Natural killer cell (primary cell): Measurements from ENCODE around the gene SSR3. TPM values are rescaled to one million over a fixed set of nuclear protein-coding genes. Genes with fewer than 3 reads are reported as not detected.
A peak's percentile ranks its signal among the peaks of the same experiment; 100 is the strongest.
"Not testable (repeated sequence)": the region's sequence is repeated elsewhere in the genome, so short reads cannot be mapped to it uniquely, and the experiment has no call there.

ENCODE experiments used
- ATAC-seq, 3 donors: fragments of 150-1000 bp in 2 of 3; fragments of 200-7000 bp in 1 of 3; cut with Tn5 transposase; 1 replicate in 1 of 3; 2 replicates in 2 of 3; pipeline ENCODE4 v1.10.0; 2021; ENCODE audit warnings: mild to moderate bottlenecking in 2 of 3, moderate library complexity in 2 of 3
- DNase-seq, 2 donors: peaks; one replicate each; pipeline versions ENCODE4 v3.0.0 to v3.0.0-alpha.2; 2013 to 2021; ENCODE audit warnings: mixed read lengths in 1 of 2
- H3K27ac ChIP-seq: one replicate; pipeline ENCODE4 v1.5.1; 2013; ENCODE audit warnings: mild to moderate bottlenecking, low read length
- H3K27me3 ChIP-seq: one replicate; pipeline ENCODE4 v1.6.1; 2013; ENCODE audit warnings: low read length; ENCODE audit not compliant: control insufficient read depth, insufficient read depth
- H3K36me3 ChIP-seq: one replicate; pipeline ENCODE4 v1.6.1; 2013; ENCODE audit warnings: low read length; ENCODE audit not compliant: control insufficient read depth, insufficient read depth
- H3K4me1 ChIP-seq: one replicate; pipeline ENCODE4 v1.6.1; 2013; ENCODE audit warnings: low read length; ENCODE audit not compliant: control insufficient read depth, insufficient read depth
- H3K4me3 ChIP-seq: one replicate; pipeline ENCODE4 v1.5.1; 2013; ENCODE audit warnings: low read length
- H3K9me3 ChIP-seq: one replicate; pipeline ENCODE4 v1.6.1; 2013; ENCODE audit warnings: low read length; ENCODE audit not compliant: control insufficient read depth, insufficient read depth
- H3K27ac Mint-ChIP-seq, 2 donors: one replicate each; pipeline ENCODE4 v1.8.0; 2022; ENCODE audit warnings: mild to moderate bottlenecking in 2 of 2, mixed read lengths in 2 of 2, moderate library complexity in 1 of 2
- H3K27me3 Mint-ChIP-seq, 2 donors: one replicate each; pipeline ENCODE4 v1.8.0; 2022; ENCODE audit warnings: low read depth in 2 of 2, mixed read lengths in 2 of 2
- H3K36me3 Mint-ChIP-seq: one replicate; pipeline ENCODE4 v1.8.0; 2022; ENCODE audit warnings: mixed read lengths
- H3K4me1 Mint-ChIP-seq, 2 donors: one replicate each; pipeline ENCODE4 v1.8.0; 2022; ENCODE audit warnings: mixed read lengths in 2 of 2
- H3K4me3 Mint-ChIP-seq: one replicate; pipeline ENCODE4 v1.8.0; 2022; ENCODE audit warnings: mild to moderate bottlenecking, moderate library complexity, mixed read lengths
- H3K9me3 Mint-ChIP-seq, 2 donors: one replicate each; pipeline ENCODE4 v1.8.0; 2022; ENCODE audit warnings: mixed read lengths in 2 of 2
- CTCF ChIP-seq: fragments of 200-600 bp; IDR thresholded peaks from one replicate; pipeline ENCODE4 v1.8.0; 2022; ENCODE audit warnings: antibody characterized with exemption
- WGBS: methylation state at CpG from one replicate; pipeline ENCODE4 v1.1.7; 2013; ENCODE audit warnings: missing lambda C conversion rate; ENCODE audit not compliant: insufficient coverage; 5-methylcytosine and 5-hydroxymethylcytosine counted together
- intact Hi-C: fragments of 100-400 bp; cut with micrococcal nuclease; formaldehyde crosslinking; loops from one replicate; pipeline ENCODE4 v1.14.2; 2022
- total RNA-seq, 4 donors: library from RNA; stranded (reverse); fragments of 120-200 nt in 1 of 4; gene quantifications; one replicate each; pipeline versions ENCODE4 v1.2.3 to v1.2.4, GENCODE V29; 2013 to 2022

Gene SSR3
- total RNA-seq, 3 donors from 2014 or later (not counting 1 experiment from before 2014, with no cell fraction given): 60.7 to 75.1 (median 63.0) TPM

- H3K36me3 ChIP-seq: no peaks in the 10 kb centered on the region
- H3K9me3 ChIP-seq: no peaks in the 10 kb centered on the region
- TF ChIP-seq CTCF: no peak
- H3K4me3 ChIP-seq: no peak overlapping the region
- DNase-seq: no peak
- H3K4me1 Mint-ChIP-seq: no peaks in the 10 kb centered on the region
- H3K27me3 Mint-ChIP-seq: peaks cover 4 to 17% of the 10 kb centered on the region in 2 donors
- no peak overlapping the region for H3K4me3 Mint-ChIP-seq
- intact Hi-C loops: no loop called here
- H3K27me3 ChIP-seq: no peaks in the 10 kb centered on the region
- H3K36me3 Mint-ChIP-seq: no peaks in the 10 kb centered on the region
- no peak overlapping the region for H3K27ac Mint-ChIP-seq
- no peaks in the 10 kb centered on the region for H3K4me1 ChIP-seq
- H3K9me3 Mint-ChIP-seq: peaks cover 0 to 2% of the 10 kb centered on the region in 2 donors
- ATAC-seq: no peak
- no peak overlapping the region for H3K27ac ChIP-seq
Measured at GRCh38 chr3:156593814-156594213, 38.9 kb upstream of the SSR3 start.

DNA sequence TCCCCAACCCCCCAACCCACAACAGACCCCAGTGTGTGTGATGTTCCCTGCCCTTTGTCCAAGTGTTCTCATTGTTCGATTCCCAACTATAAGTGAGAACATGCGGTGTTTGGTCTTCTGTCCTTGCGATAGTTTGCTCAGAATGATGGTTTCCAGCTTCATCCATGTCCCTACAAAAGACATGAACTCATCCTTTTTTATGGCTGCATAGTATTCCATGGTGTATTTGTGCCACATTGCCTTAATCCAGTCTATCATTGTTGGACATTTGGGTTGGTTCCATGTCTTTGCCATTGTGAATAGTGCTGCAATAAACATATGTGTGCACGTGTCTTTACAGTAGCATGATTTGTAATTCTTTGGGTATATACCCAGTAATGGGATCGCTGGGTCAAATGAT lies 34.9 kb upstream of the SSR3 start:
- 100% methylated on average over 4 of the region's 5 CpGs for WGBS
- H3K27me3 ChIP-seq, H3K27me3 Mint-ChIP-seq, DNase-seq, H3K9me3 ChIP-seq, H3K27ac Mint-ChIP-seq, H3K4me1 Mint-ChIP-seq, H3K36me3 Mint-ChIP-seq, intact Hi-C loops, H3K36me3 ChIP-seq, H3K4me1 ChIP-seq, H3K27ac ChIP-seq, H3K4me3 Mint-ChIP-seq, H3K9me3 Mint-ChIP-seq, H3K4me3 ChIP-seq, ATAC-seq: not testable (repeated sequence)

- H3K36me3 Mint-ChIP-seq: no peaks in the 10 kb centered on the region
- ATAC-seq (no peak), DNase-seq (no peak)
- H3K9me3 Mint-ChIP-seq: no peaks in the 10 kb centered on the region
- TF ChIP-seq CTCF: no peak
- H3K36me3 ChIP-seq: no peaks in the 10 kb centered on the region
- intact Hi-C loops: no loop called here
- no peaks in the 10 kb centered on the region for H3K27me3 ChIP-seq
- peaks cover 0 to 2% of the 10 kb centered on the region in 2 donors for H3K27me3 Mint-ChIP-seq
- no peaks in the 10 kb centered on the region for H3K9me3 ChIP-seq
- no peak overlapping the region for H3K4me3 Mint-ChIP-seq
- no peak overlapping the region for H3K4me3 ChIP-seq
- H3K4me1 Mint-ChIP-seq: peaks cover 0 to 6% of the 10 kb centered on the region in 2 donors
- 63% methylated on average over 1 of the region's 1 CpG for WGBS
- H3K27ac ChIP-seq: no peak overlapping the region
- H3K27ac Mint-ChIP-seq: no peak overlapping the region
- H3K4me1 ChIP-seq: no peaks in the 10 kb centered on the region
Measured at GRCh38 chr3:156587760-156588069, 32.8 kb upstream of the SSR3 start.

DNA sequence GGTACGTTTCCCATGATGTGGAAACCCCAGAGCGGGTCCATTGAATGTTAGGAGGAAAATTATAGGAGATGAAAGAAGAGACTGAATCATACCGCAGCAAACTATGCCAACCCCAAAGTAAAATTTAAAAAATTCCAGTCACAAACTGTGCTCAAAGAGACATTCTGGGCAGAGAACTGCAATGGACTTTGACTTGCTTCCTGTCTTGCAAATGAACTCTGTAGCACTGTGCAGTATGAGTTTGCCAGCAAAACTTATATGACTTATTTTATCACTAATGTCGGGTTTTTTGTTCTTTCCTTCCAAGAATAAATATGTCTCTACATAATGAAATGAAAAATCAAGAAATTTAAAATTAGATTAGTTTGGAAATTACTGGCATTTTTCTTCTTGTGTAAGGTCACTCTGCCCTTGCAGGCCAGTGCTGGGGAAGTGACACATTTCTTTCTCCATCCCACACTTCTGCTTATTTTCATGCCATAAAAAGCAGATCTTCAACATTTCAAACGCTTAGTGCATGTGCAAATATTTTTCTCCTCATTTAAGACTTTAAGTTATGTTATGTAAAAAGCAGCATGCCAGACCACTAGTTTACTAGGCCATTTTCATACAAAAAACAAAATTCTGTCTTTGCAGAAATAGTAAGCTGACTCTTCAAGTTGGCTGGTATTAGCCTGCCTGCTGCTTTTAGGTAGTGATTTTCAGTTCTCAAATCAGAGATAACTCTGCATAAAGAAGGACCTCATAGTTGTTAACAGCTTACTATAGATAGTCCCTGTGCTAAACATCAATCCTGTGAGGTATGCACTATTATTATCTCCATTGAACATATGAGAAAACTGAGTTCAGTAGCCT lies 32.2 kb upstream of the SSR3 start:
- H3K4me1 Mint-ChIP-seq: peaks cover 0 to 6% of the 10 kb centered on the region in 2 donors
- no peaks in the 10 kb centered on the region for H3K4me1 ChIP-seq

More for the DNA sequence above, 32.2 kb upstream of the SSR3 start:
- Histone ChIP-seq H3K27ac (no peak overlapping the region), H3K4me3 (no peak overlapping the region), H3K36me3 (no peaks in the 10 kb centered on the region), H3K27me3 (no peaks in the 10 kb centered on the region), H3K9me3 (no peaks in the 10 kb centered on the region)
- intact Hi-C loops: no loop called here
- no peaks in the 10 kb centered on the region for H3K36me3 Mint-ChIP-seq
- peaks cover 0 to 2% of the 10 kb centered on the region in 2 donors for H3K27me3 Mint-ChIP-seq
- no peak overlapping the region for H3K27ac Mint-ChIP-seq
- no peaks in the 10 kb centered on the region for H3K9me3 Mint-ChIP-seq
- ATAC-seq (peak in 1 of 3 donors; percentile 37), DNase-seq (no peak)
- WGBS: 71% methylated on average over 3 of the region's 5 CpGs
- TF ChIP-seq CTCF: no peak
- H3K4me3 Mint-ChIP-seq: no peak overlapping the region
